Measurements from ENCODE around the gene TEX47. TPM values are rescaled to one million over a fixed set of nuclear protein-coding genes. Genes with fewer than 3 reads are reported as not detected.

TEX47 gene
- total and polyA plus RNA-seq, 2 donors (not counting 1 experiment from before 2014, with no cell fraction given), result not detected

DNA sequence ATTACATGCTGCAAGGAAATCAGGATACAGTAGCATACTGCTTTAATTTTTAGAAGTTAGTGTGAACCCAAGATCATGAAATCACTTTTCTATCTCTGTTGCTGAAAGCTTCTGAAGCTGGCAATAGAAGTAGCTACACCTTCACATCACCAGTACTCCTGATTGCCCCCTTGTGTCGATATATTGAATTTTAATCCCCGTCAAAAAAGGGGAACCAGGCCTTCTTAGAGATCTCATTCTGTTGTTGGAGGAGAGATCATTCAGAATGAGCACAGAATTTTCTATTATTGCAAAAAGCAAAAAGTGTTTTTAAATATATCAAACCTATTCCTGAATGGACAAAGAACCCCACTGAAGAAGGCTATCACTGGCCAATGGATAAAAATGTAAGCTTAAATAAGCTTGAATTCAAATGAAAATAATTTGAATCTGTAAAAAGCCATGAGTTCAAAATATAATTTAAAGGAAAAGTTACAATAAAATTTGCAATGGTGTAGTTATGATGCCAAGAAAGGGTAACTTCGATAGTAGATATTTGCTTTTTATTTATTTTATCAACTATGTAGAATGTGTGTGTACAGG is 39.7 kb upstream of the TEX47 start:
- peak in 1 of 2 donors; percentile 2 for DNase-seq (ENCODE audit: low read depth in 2 of 2)
- H3K4me2 ChIP-seq (ENCODE audit: extremely low read depth, insufficient read depth, low read length), result no peak overlapping the region
- TF ChIP-seq CTCF (conservative IDR thresholded peaks at IDR 0.05 in 1 of 2, IDR thresholded peaks at IDR 0.05 in 1 of 2; ENCODE audit: low read depth in 1 of 2, low read length in 2 of 2) (peak in 1 of 2 donors; percentile 27), EZH2 (IDR thresholded peaks at IDR 0.05; ENCODE audit: low read length, missing control alignments) (no peak)
- H3K27ac ChIP-seq (ENCODE audit: insufficient read depth, low read length), result no peak overlapping the region
- H4K20me1 ChIP-seq (ENCODE audit: control insufficient read depth, extremely low read depth, insufficient read depth, low read length), result no peaks in the 10 kb centered on the region
- H2AFZ ChIP-seq (ENCODE audit: low read length), result no peak overlapping the region
- no peaks in the 10 kb centered on the region for H3K79me2 ChIP-seq (ENCODE audit: control insufficient read depth, insufficient read depth, low read length)
- H3K27me3 ChIP-seq (ENCODE audit: control insufficient read depth, insufficient read depth, low read length), result no peaks in the 10 kb centered on the region
- no peaks in the 10 kb centered on the region for H3K36me3 ChIP-seq (ENCODE audit: control insufficient read depth, insufficient read depth, low read length)
- no peaks in the 10 kb centered on the region for H3K9me3 ChIP-seq (ENCODE audit: control insufficient read depth, insufficient read depth, low read depth, low read length)
- H3K4me3 ChIP-seq (replicated peaks in 1 of 4; ENCODE audit: control extremely low read depth in 1 of 4, insufficient read depth in 1 of 4, low read depth in 3 of 4, low read length in 4 of 4), result no peak overlapping the region
- H3K9ac ChIP-seq (ENCODE audit: insufficient read depth, low read length), result no peak overlapping the region
- H3K4me1 ChIP-seq (ENCODE audit: control insufficient read depth, extremely low read depth, insufficient read depth, low read length), result no peaks in the 10 kb centered on the region

DNA sequence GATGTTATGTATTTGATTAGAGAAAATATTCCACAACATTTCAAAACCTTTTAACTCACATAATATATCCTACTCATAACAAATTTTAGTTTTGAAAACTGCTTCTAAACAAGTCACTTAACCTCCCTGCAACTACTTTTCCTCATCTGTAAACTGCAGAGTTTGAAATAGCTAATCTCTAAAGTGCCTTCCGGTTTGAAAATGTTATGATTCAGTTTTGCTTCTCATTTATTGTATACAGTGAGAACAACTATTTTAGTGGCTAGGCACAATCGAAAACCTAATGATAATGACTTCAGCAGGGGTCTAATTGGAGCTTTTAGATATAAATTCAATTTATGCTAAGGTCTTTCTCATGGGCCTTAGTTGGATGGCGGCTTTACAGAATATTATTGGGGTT is 30.7 kb upstream of the TEX47 start:
- H3K36me3 ChIP-seq (ENCODE audit: control insufficient read depth, insufficient read depth, low read length), result no peaks in the 10 kb centered on the region
- no peak for DNase-seq (ENCODE audit: low read depth in 2 of 2)
- no peaks in the 10 kb centered on the region for H4K20me1 ChIP-seq (ENCODE audit: control insufficient read depth, extremely low read depth, insufficient read depth, low read length)
- H3K9me3 ChIP-seq (ENCODE audit: control insufficient read depth, insufficient read depth, low read depth, low read length), result no peaks in the 10 kb centered on the region
- no peak overlapping the region for H3K4me2 ChIP-seq (ENCODE audit: extremely low read depth, insufficient read depth, low read length)
- H3K4me1 ChIP-seq (ENCODE audit: control insufficient read depth, extremely low read depth, insufficient read depth, low read length), result no peaks in the 10 kb centered on the region
- no peak overlapping the region for H3K27ac ChIP-seq (ENCODE audit: insufficient read depth, low read length)
- no peak for TF ChIP-seq CTCF (conservative IDR thresholded peaks at IDR 0.05 in 1 of 2, IDR thresholded peaks at IDR 0.05 in 1 of 2; ENCODE audit: low read depth in 1 of 2, low read length in 2 of 2)
- no peak for TF ChIP-seq EZH2 (IDR thresholded peaks at IDR 0.05; ENCODE audit: low read length, missing control alignments)
- no peak overlapping the region for H3K9ac ChIP-seq (ENCODE audit: insufficient read depth, low read length)
- no peak overlapping the region for H3K4me3 ChIP-seq (replicated peaks in 1 of 4; ENCODE audit: control extremely low read depth in 1 of 4, insufficient read depth in 1 of 4, low read depth in 3 of 4, low read length in 4 of 4)
- no peaks in the 10 kb centered on the region for H3K79me2 ChIP-seq (ENCODE audit: control insufficient read depth, insufficient read depth, low read length)
- H2AFZ ChIP-seq (ENCODE audit: low read length), result no peak overlapping the region
- H3K27me3 ChIP-seq (ENCODE audit: control insufficient read depth, insufficient read depth, low read length), result no peaks in the 10 kb centered on the region

- Histone ChIP-seq H3K9ac (ENCODE audit: insufficient read depth, low read length) (no peak overlapping the region), H3K27ac (ENCODE audit: insufficient read depth, low read length) (no peak overlapping the region), H3K36me3 (ENCODE audit: control insufficient read depth, insufficient read depth, low read length) (no peaks in the 10 kb centered on the region), H3K4me1 (ENCODE audit: control insufficient read depth, extremely low read depth, insufficient read depth, low read length) (no peaks in the 10 kb centered on the region), H3K9me3 (ENCODE audit: control insufficient read depth, insufficient read depth, low read depth, low read length) (no peaks in the 10 kb centered on the region), H3K27me3 (ENCODE audit: control insufficient read depth, insufficient read depth, low read length) (no peaks in the 10 kb centered on the region), H3K4me3 (replicated peaks in 1 of 4; ENCODE audit: control extremely low read depth in 1 of 4, insufficient read depth in 1 of 4, low read depth in 3 of 4, low read length in 4 of 4) (no peak overlapping the region), H3K4me2 (ENCODE audit: extremely low read depth, insufficient read depth, low read length) (no peak overlapping the region), H4K20me1 (ENCODE audit: control insufficient read depth, extremely low read depth, insufficient read depth, low read length) (no peaks in the 10 kb centered on the region), H3K79me2 (ENCODE audit: control insufficient read depth, insufficient read depth, low read length) (no peaks in the 10 kb centered on the region), H2AFZ (ENCODE audit: low read length) (no peak overlapping the region)
- TF ChIP-seq CTCF (conservative IDR thresholded peaks at IDR 0.05 in 1 of 2, IDR thresholded peaks at IDR 0.05 in 1 of 2; ENCODE audit: low read depth in 1 of 2, low read length in 2 of 2), result no peak
- TF ChIP-seq EZH2 (IDR thresholded peaks at IDR 0.05; ENCODE audit: low read length, missing control alignments), result no peak
- DNase-seq (ENCODE audit: low read depth in 2 of 2), result no peak
These were observed 23.0 kb upstream of the TEX47 start for GRCh38 chr7:88818552-88818951.

Measured in fibroblast of lung (primary cell).